Fibroblast of gingiva (primary cell): ENCODE results near the gene GNB1L.

Experiments used
- DNase-seq: peaks from one replicate; pipeline ENCODE4 v3.0.0-alpha.2; 2011; ENCODE audit warnings: low read depth

The GNB1L gene

GRCh38 chr22:19760951-19761724, 93.5 kb downstream of the GNB1L start:
- no peak for DNase-seq

GRCh38 chr22:19760058-19760950, 94.4 kb downstream of the GNB1L start, which contains the start of gene TBX1:
Gene TBX1, plus strand, starts transcription at chr22:19760778. Its CDS starts 66 bp downstream, at chr22:19760844.
- no peak for DNase-seq

- DNase-seq = no peak
Observed at GRCh38 chr22:19759427-19760057, 95.1 kb downstream of the GNB1L start.

- DNase-seq = no peak
Observed at GRCh38 chr22:19758896-19759426, 95.7 kb downstream of the GNB1L start.

- no peak for DNase-seq
Observed at GRCh38 chr22:19757985-19758895, 96.4 kb downstream of the GNB1L start.

- DNase-seq = no peak
Observed at GRCh38 chr22:19757140-19757984, 97.3 kb downstream of the GNB1L start.

GRCh38 chr22:19756288-19757128, 98.2 kb downstream of the GNB1L start:
- no peak for DNase-seq

- no peak for DNase-seq
Observed at GRCh38 chr22:19755722-19756287, 98.9 kb downstream of the GNB1L start.

- no peak for DNase-seq
Observed at GRCh38 chr22:19755145-19755710, 99.4 kb downstream of the GNB1L start.

GRCh38 chr22:19754701-19755144, 100.0 kb downstream of the GNB1L start:
- no peak for DNase-seq

GRCh38 chr22:19753996-19754700, 100.5 kb downstream of the GNB1L start:
- no peak for DNase-seq

- DNase-seq = no peak
Observed at GRCh38 chr22:19753090-19753842, 101.4 kb downstream of the GNB1L start.

GRCh38 chr22:19751497-19752245, 103.0 kb downstream of the GNB1L start:
- DNase-seq = no peak

- no peak for DNase-seq
Observed at GRCh38 chr22:19750507-19751490, 103.9 kb downstream of the GNB1L start.

GRCh38 chr22:19749876-19750275, 104.8 kb downstream of the GNB1L start:
- no peak for DNase-seq
